ENCODE data around the gene CMPK2.

The CMPK2 gene

GRCh38 chr2:6865346-6866274, at the start of gene CMPK2:
Gene CMPK2, minus strand, starts transcription at chr2:6865907. Its CDS starts 211 bp downstream, at chr2:6865696.
- ChIA-PET POLR2A (no interaction called here), CTCF (interaction anchor here (1.5 kb wide), 1 partner anchor 512 kb away, joined by 3 read pairs; no protein-coding TSS in a partner anchor)
- H3K4me3 ChIP-seq (ENCODE audit: low read depth, low read length), result peak within 1 kb of the TSS; percentile 65
- no peak for TF ChIP-seq CTCF (IDR thresholded peaks at IDR 0.05; ENCODE audit: insufficient read depth, low read length, missing control alignments)
- no peak for DNase-seq (ENCODE audit: low read depth, low spot score)

- TF ChIP-seq CTCF (IDR thresholded peaks at IDR 0.05; ENCODE audit: insufficient read depth, low read length, missing control alignments), result no peak
- ChIA-PET POLR2A (no interaction called here), CTCF (interaction anchor here (0.9 to 4.7 kb wide), 9 partner anchors 8 to 142 kb away, joined by 3 to 24 read pairs (median 5); no protein-coding TSS in a partner anchor)
- no peak overlapping the region for H3K4me3 ChIP-seq (ENCODE audit: low read depth, low read length)
- DNase-seq (ENCODE audit: low read depth, low spot score), result no peak
Measured at GRCh38 chr2:6915399-6915798, 49.7 kb upstream of the CMPK2 start.

GRCh38 chr2:6914828-6915227, 49.1 kb upstream of the CMPK2 start:
- POLR2A ChIA-PET, result no interaction called here
- no peak for TF ChIP-seq CTCF (IDR thresholded peaks at IDR 0.05; ENCODE audit: insufficient read depth, low read length, missing control alignments)
- DNase-seq (ENCODE audit: low read depth, low spot score), result no peak
- CTCF ChIA-PET, result interaction anchor here (0.9 to 3.2 kb wide), 5 partner anchors 9 to 130 kb away, joined by 3 to 16 read pairs (median 4); no protein-coding TSS in a partner anchor
- H3K4me3 ChIP-seq (ENCODE audit: low read depth, low read length), result no peak overlapping the region

- no peak for DNase-seq (ENCODE audit: low read depth, low spot score)
- no peak for TF ChIP-seq CTCF (IDR thresholded peaks at IDR 0.05; ENCODE audit: insufficient read depth, low read length, missing control alignments)
- CTCF ChIA-PET, result no interaction called here
- H3K4me3 ChIP-seq (ENCODE audit: low read depth, low read length), result no peak overlapping the region
- POLR2A ChIA-PET, result no interaction called here
Measured at GRCh38 chr2:6913415-6914157, 47.9 kb upstream of the CMPK2 start.

GRCh38 chr2:6911721-6912120, 46.0 kb upstream of the CMPK2 start:
- no peak overlapping the region for H3K4me3 ChIP-seq (ENCODE audit: low read depth, low read length)
- no peak for TF ChIP-seq CTCF (IDR thresholded peaks at IDR 0.05; ENCODE audit: insufficient read depth, low read length, missing control alignments)
- ChIA-PET POLR2A (no interaction called here), CTCF (interaction anchor here (1.2 kb wide), 1 partner anchor 133 kb away, joined by 6 read pairs; no protein-coding TSS in a partner anchor)
- no peak for DNase-seq (ENCODE audit: low read depth, low spot score)

Measured in AG04449 (cell line).